GM23248 (cell line): ENCODE results near the gene PADI4.

ENCODE experiments used
- EZH2 ChIP-seq: fragments of 200-600 bp; sonication (generic); IDR thresholded peaks from 2 replicates; pipeline ENCODE4 v1.6.1; 2018; ENCODE audit warnings: antibody characterized with exemption, mild to moderate bottlenecking; ENCODE audit not compliant: insufficient read depth, poor library complexity, severe bottlenecking
- EZH2phosphoT487 ChIP-seq: fragments of 200-600 bp; sonication (generic); IDR thresholded peaks from 2 replicates; pipeline ENCODE4 v1.6.1; 2018; ENCODE audit warnings: antibody characterized with exemption, moderate library complexity, mild to moderate bottlenecking, low read depth; ENCODE audit not compliant: insufficient read depth

DNA sequence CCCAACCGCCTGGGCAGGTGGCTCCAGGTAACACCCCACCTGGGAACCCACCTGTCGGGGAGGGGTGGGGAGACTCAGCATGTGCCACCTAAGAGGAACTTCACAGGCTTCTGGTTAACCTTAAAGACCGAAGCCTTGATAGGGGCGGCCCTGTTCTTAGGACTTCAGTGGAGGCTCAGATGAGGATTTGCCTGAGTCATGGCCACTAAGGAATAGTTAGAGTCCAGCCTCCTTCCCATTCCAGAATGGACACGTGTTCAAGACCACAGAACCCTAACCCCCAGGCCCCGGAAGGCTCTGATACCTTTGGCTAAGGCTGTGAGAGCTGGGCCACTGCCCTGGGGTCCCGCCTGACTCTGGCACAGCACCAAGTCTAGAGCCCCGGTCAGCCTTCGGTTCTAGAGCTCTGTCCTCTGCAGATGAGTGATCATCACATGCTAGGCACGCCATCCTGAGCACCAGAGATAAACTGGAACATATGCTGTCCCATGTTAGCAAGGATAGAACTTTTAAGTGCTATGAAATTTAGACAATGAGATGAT lies 84.3 kb downstream of the PADI4 start:
- no peak for TF ChIP-seq EZH2
- TF ChIP-seq EZH2phosphoT487: no peak
